GM19452 (cell line): ENCODE results near the gene SRSF4.
"Not testable (repeated sequence)": the region's sequence is repeated elsewhere in the genome, so short reads cannot be mapped to it uniquely, and the experiment has no call there.

Experiments used
- ATAC-seq: cut with Tn5 transposase; IDR thresholded peaks from one replicate; pipeline ENCODE4 v1.9.1; 2021; ENCODE audit not compliant: unreplicated experiment

SRSF4 gene

GRCh38 chr1:29181413-29182225 lies at the start of gene SRSF4:
TSS of gene SRSF4 (minus strand) at chr1:29181900. CDS start at chr1:29181752, 148 bp downstream.
- peak; percentile 84 for ATAC-seq

- peak; percentile 91 for ATAC-seq
These were observed 49.1 kb upstream of the SRSF4 start, which contains the start of gene MECR for GRCh38 chr1:29230553-29231378. TSS of gene MECR (minus strand) at chr1:29230934. CDS start at chr1:29230906, 28 bp downstream.

GRCh38 chr1:29230204-29230552 lies 48.5 kb upstream of the SRSF4 start:
- ATAC-seq = no peak

- ATAC-seq = no peak
These were observed 45.8 kb upstream of the SRSF4 start for GRCh38 chr1:29227511-29227910.

- no peak for ATAC-seq
These were observed 43.7 kb upstream of the SRSF4 start for GRCh38 chr1:29225361-29225760.

- no peak for ATAC-seq
These were observed 42.7 kb upstream of the SRSF4 start for GRCh38 chr1:29224356-29224837.

GRCh38 chr1:29223521-29223920 lies 41.8 kb upstream of the SRSF4 start:
- ATAC-seq = no peak

- ATAC-seq = no peak
These were observed 41.0 kb upstream of the SRSF4 start for GRCh38 chr1:29222686-29223085.

GRCh38 chr1:29222260-29222659 lies 40.6 kb upstream of the SRSF4 start:
- not testable (repeated sequence) for ATAC-seq

GRCh38 chr1:29221296-29221695 lies 39.6 kb upstream of the SRSF4 start:
- no peak for ATAC-seq

GRCh38 chr1:29218223-29218622 lies 36.5 kb upstream of the SRSF4 start:
- no peak for ATAC-seq

GRCh38 chr1:29217633-29218032 lies 35.9 kb upstream of the SRSF4 start:
- ATAC-seq = no peak

- no peak for ATAC-seq
These were observed 31.4 kb upstream of the SRSF4 start for GRCh38 chr1:29213055-29213454.

GRCh38 chr1:29211086-29212030 lies 29.7 kb upstream of the SRSF4 start:
- no peak for ATAC-seq

- peak; percentile 62 for ATAC-seq
These were observed 28.8 kb upstream of the SRSF4 start for GRCh38 chr1:29210278-29211085.

- ATAC-seq = no peak
These were observed 27.5 kb upstream of the SRSF4 start for GRCh38 chr1:29209173-29209572.

- no peak for ATAC-seq
These were observed 26.7 kb upstream of the SRSF4 start for GRCh38 chr1:29208442-29208841.

GRCh38 chr1:29202584-29203340 lies 21.1 kb upstream of the SRSF4 start:
- ATAC-seq = peak; percentile 67

GRCh38 chr1:29202053-29202452 lies 20.4 kb upstream of the SRSF4 start:
- no peak for ATAC-seq
